Loucy (cell line): ENCODE data around the gene SDK1.

Source experiments
- H2AFZ ChIP-seq: fragments of 200-600 bp; sonication (generic); 2 replicates; pipeline ENCODE4 v1.6.0; 2016; ENCODE audit warnings: antibody characterized with exemption, mild to moderate bottlenecking, low read length, moderate library complexity
- H3F3A ChIP-seq: fragments of 200-600 bp; 2 replicates; pipeline ENCODE4 v1.6.0; 2016; ENCODE audit warnings: antibody characterized with exemption, low read depth, mild to moderate bottlenecking
- H3K27me3 ChIP-seq: fragments of 200-600 bp; sonication (generic); 2 replicates; pipeline ENCODE4 v1.6.1; 2014; ENCODE audit warnings: low read length, mild to moderate bottlenecking; ENCODE audit not compliant: insufficient read depth, poor library complexity, severe bottlenecking
- H3K36me3 ChIP-seq: fragments of 200-600 bp; sonication (generic); 2 replicates; pipeline ENCODE4 v1.6.1; 2016; ENCODE audit warnings: low read length; ENCODE audit not compliant: insufficient read depth
- H3K4me1 ChIP-seq: fragments of 200-600 bp; sonication (generic); 2 replicates; pipeline ENCODE4 v1.5.1; 2014; ENCODE audit warnings: low read length, mild to moderate bottlenecking; ENCODE audit not compliant: insufficient read depth, poor library complexity, severe bottlenecking
- H3K4me2 ChIP-seq: fragments of 200-600 bp; sonication (generic); 2 replicates; pipeline ENCODE4 v1.6.0; 2014; ENCODE audit warnings: antibody characterized with exemption, low read length, low read depth, mild to moderate bottlenecking; ENCODE audit not compliant: poor library complexity, severe bottlenecking
- H3K4me3 ChIP-seq: fragments of 200-600 bp; sonication (generic); 2 replicates; pipeline ENCODE4 v1.5.1; 2014; ENCODE audit warnings: low read length, mild to moderate bottlenecking, mixed read lengths; ENCODE audit not compliant: poor library complexity, severe bottlenecking
- H3K79me2 ChIP-seq: fragments of 200-600 bp; sonication (generic); 2 replicates; pipeline ENCODE4 v1.6.1; 2014; ENCODE audit warnings: low read length; ENCODE audit not compliant: insufficient read depth
- H3K9ac ChIP-seq: fragments of 200-600 bp; sonication (generic); 2 replicates; pipeline ENCODE4 v1.6.0; 2014; ENCODE audit warnings: mild to moderate bottlenecking, low read depth, low read length, moderate library complexity; ENCODE audit not compliant: poor library complexity, severe bottlenecking
- H3K9me2 ChIP-seq: fragments of 200-600 bp; sonication (generic); replicated peaks from 2 replicates; pipeline ENCODE4 v1.6.1; 2016; ENCODE audit warnings: low read depth, low read length, mixed read lengths
- H3K9me3 ChIP-seq: fragments of 200-600 bp; sonication (generic); 2 replicates; pipeline ENCODE4 v1.6.1; 2014; ENCODE audit warnings: mild to moderate bottlenecking, antibody characterized with exemption, low read length, low read depth; ENCODE audit not compliant: insufficient read depth
- H4K20me1 ChIP-seq: fragments of 200-600 bp; sonication (generic); 2 replicates; pipeline ENCODE4 v1.6.0; 2014; ENCODE audit warnings: antibody characterized with exemption, low read length, mild to moderate bottlenecking; ENCODE audit not compliant: insufficient read depth, poor library complexity, severe bottlenecking
- CTCF ChIP-seq: fragments of 200-600 bp; sonication (generic); conservative IDR thresholded peaks from 2 replicates; pipeline ENCODE4 v1.5.1; 2014; ENCODE audit warnings: mild to moderate bottlenecking, antibody characterized with exemption, low read length
- EZH2phosphoT487 ChIP-seq: fragments of 200-600 bp; IDR thresholded peaks from 2 replicates; pipeline ENCODE4 v1.6.1; 2018; ENCODE audit warnings: antibody characterized with exemption, mild to moderate bottlenecking, moderate library complexity, borderline replicate concordance

The SDK1 gene

GRCh38 chr7:3914051-3914775 is 613.2 kb downstream of the SDK1 start:
- no peaks in the 10 kb centered on the region for H3K27me3 ChIP-seq
- H3K36me3 ChIP-seq = no peaks in the 10 kb centered on the region
- H3K4me1 ChIP-seq = no peaks in the 10 kb centered on the region
- no peaks in the 10 kb centered on the region for H3K79me2 ChIP-seq
- no peaks in the 10 kb centered on the region for H3K9me2 ChIP-seq
- no peak overlapping the region for H3K9ac ChIP-seq
- no peak overlapping the region for H3K4me2 ChIP-seq
- no peaks in the 10 kb centered on the region; the same call in 1 of the 2 replicates for H3K9me3 ChIP-seq
- no peak overlapping the region for H3K4me3 ChIP-seq
- H4K20me1 ChIP-seq = no peaks in the 10 kb centered on the region
- no peaks in the 10 kb centered on the region for H3F3A ChIP-seq
- TF ChIP-seq CTCF (no peak), EZH2phosphoT487 (no peak)
- H2AFZ ChIP-seq = no peak overlapping the region

GRCh38 chr7:3915337-3915878 is 614.4 kb downstream of the SDK1 start:
- Histone ChIP-seq H3K79me2 (no peaks in the 10 kb centered on the region), H4K20me1 (no peaks in the 10 kb centered on the region), H3F3A (no peaks in the 10 kb centered on the region), H3K4me1 (no peaks in the 10 kb centered on the region), H2AFZ (no peak overlapping the region), H3K9me3 (no peaks in the 10 kb centered on the region; the same call in 1 of the 2 replicates), H3K36me3 (no peaks in the 10 kb centered on the region), H3K9ac (no peak overlapping the region), H3K9me2 (no peaks in the 10 kb centered on the region), H3K4me3 (no peak overlapping the region), H3K27me3 (no peaks in the 10 kb centered on the region), H3K4me2 (no peak overlapping the region)
- TF ChIP-seq EZH2phosphoT487 (no peak), CTCF (no peak)

- Histone ChIP-seq H3K36me3 (no peaks in the 10 kb centered on the region), H3K4me3 (no peak overlapping the region), H3K27me3 (no peaks in the 10 kb centered on the region), H3K4me1 (no peaks in the 10 kb centered on the region), H4K20me1 (no peaks in the 10 kb centered on the region), H3K9me2 (no peaks in the 10 kb centered on the region), H3K79me2 (no peaks in the 10 kb centered on the region), H3K4me2 (no peak overlapping the region), H3K9me3 (no peaks in the 10 kb centered on the region; the same call in 1 of the 2 replicates), H3K9ac (no peak overlapping the region), H3F3A (no peaks in the 10 kb centered on the region), H2AFZ (no peak overlapping the region)
- no peak for TF ChIP-seq CTCF
- no peak for TF ChIP-seq EZH2phosphoT487
Measured at GRCh38 chr7:3916146-3916545, 615.1 kb downstream of the SDK1 start.
